ENCODE data around the gene KCNH6. TPM values are rescaled to one million over a fixed set of nuclear protein-coding genes. Genes with fewer than 3 reads are reported as not detected.

The KCNH6 gene
- total RNA-seq, 1 experiment from 2014 or later = 1.6 TPM

- Histone ChIP-seq H3K4me1 (ENCODE audit: insufficient read depth, low read length) (peaks cover 5% of the 10 kb centered on the region; the same call in 1 of the 2 replicates), H2BK5ac (ENCODE audit: insufficient read length, low read length) (no peak overlapping the region), H3K23ac (ENCODE audit: insufficient read length, low read depth, low read length) (no peak overlapping the region), H2BK12ac (ENCODE audit: insufficient read length, low read depth, low read length) (no peak overlapping the region), H3K79me2 (ENCODE audit: insufficient read depth, low read length) (no peaks in the 10 kb centered on the region), H2BK15ac (ENCODE audit: low read depth, low read length) (no peak overlapping the region), H2AK5ac (ENCODE audit: insufficient read length, low read length) (no peak overlapping the region), H3K27me3 (ENCODE audit: insufficient read depth, low read length) (no peaks in the 10 kb centered on the region), H2BK120ac (ENCODE audit: low read depth, low read length, poor library complexity, severe bottlenecking) (no peak overlapping the region), H3K4me2 (ENCODE audit: insufficient read depth, insufficient read length, low read length) (no peak overlapping the region), H2AFZ (ENCODE audit: low read length) (no peak overlapping the region), H3K27ac (ENCODE audit: insufficient read length, low read depth, low read length) (no peak overlapping the region), H3K4ac (ENCODE audit: low read depth, low read length) (no peak overlapping the region), H3T11ph (ENCODE audit: low read length) (no peak overlapping the region), H2BK20ac (ENCODE audit: low read depth, low read length, poor library complexity, severe bottlenecking) (no peak overlapping the region), H4K20me1 (ENCODE audit: control insufficient read depth, insufficient read depth, insufficient read length) (no peaks in the 10 kb centered on the region), H3K18ac (ENCODE audit: insufficient read length, low read depth, low read length) (no peak overlapping the region), H4K91ac (ENCODE audit: insufficient read length, low read depth, low read length) (no peak overlapping the region), H3K79me1 (ENCODE audit: insufficient read depth, low read depth, low read length, poor library complexity, severe bottlenecking) (no peaks in the 10 kb centered on the region), H4K8ac (replicated peaks; ENCODE audit: insufficient read length, low read depth, low read length) (no peak overlapping the region), H4K5ac (ENCODE audit: insufficient read length, low read depth, low read length) (no peak overlapping the region), H3K56ac (ENCODE audit: insufficient read length, low read depth, low read length) (no peak overlapping the region), H3K23me2 (ENCODE audit: insufficient read length, low read depth, low read length, poor library complexity, severe bottlenecking) (peaks cover 6% of the 10 kb centered on the region), H3K9me3 (ENCODE audit: control insufficient read depth, low read depth, low read length) (no peaks in the 10 kb centered on the region), H3K9ac (ENCODE audit: extremely low read depth, insufficient read length, low read length) (no peak overlapping the region), H3K14ac (ENCODE audit: insufficient read depth, low read length) (no peak overlapping the region; the same call in 1 of the 2 replicates)
- peak overlapping the region in 2 of 3 experiments; percentile 18 to 37; a peak in 1 of 7 replicates for H3K27ac Mint-ChIP-seq
- H3K27me3 Mint-ChIP-seq (ENCODE audit: low read depth) = peaks cover 8% of the 10 kb centered on the region
- H3K4me3 Mint-ChIP-seq = no peak overlapping the region
- TF ChIP-seq CTCF (conservative IDR thresholded peaks at IDR 0.05) = no peak
- no CpG with 5 or more reads among the region's 6 CpGs for WGBS (ENCODE audit: extremely low coverage, insufficient read length, low lambda C conversion rate)
- no peaks in the 10 kb centered on the region for H3K36me3 Mint-ChIP-seq (ENCODE audit: insufficient read depth in 1 of 3, low read depth in 3 of 3)
- H3K4me1 Mint-ChIP-seq = peaks cover 38 to 48% of the 10 kb centered on the region in 2 experiments
- DNase-seq = no peak
- no peaks in the 10 kb centered on the region for H3K9me3 Mint-ChIP-seq
These were observed 2.2 kb downstream of the KCNH6 start for GRCh38 chr17:63525190-63525946.

Measured in H9 (cell line).